ENCODE data around the gene NOX5.

The NOX5 gene

DNA sequence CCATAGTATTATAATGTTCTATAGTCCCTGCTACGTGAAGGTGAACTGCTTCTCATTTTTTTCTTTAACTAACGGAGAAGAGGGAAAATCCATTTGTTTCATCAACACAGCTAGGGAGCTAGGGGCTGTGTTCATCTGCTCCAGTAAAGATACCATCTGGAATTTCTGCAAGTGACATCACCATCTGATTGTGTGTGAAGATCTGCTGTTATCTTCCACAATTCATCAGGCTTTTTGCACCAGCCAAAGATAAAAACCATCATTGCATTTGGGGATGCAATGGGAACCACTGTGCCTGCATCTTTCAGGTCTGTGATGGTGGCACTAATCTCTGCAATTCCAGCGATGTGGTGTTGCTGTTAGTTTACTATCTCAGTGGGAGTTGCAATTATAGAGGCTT lies 35.5 kb upstream of the NOX5 start:
- no peak for DNase-seq (ENCODE audit: extremely low read depth, low read depth)
- TF ChIP-seq, protein P1, sequence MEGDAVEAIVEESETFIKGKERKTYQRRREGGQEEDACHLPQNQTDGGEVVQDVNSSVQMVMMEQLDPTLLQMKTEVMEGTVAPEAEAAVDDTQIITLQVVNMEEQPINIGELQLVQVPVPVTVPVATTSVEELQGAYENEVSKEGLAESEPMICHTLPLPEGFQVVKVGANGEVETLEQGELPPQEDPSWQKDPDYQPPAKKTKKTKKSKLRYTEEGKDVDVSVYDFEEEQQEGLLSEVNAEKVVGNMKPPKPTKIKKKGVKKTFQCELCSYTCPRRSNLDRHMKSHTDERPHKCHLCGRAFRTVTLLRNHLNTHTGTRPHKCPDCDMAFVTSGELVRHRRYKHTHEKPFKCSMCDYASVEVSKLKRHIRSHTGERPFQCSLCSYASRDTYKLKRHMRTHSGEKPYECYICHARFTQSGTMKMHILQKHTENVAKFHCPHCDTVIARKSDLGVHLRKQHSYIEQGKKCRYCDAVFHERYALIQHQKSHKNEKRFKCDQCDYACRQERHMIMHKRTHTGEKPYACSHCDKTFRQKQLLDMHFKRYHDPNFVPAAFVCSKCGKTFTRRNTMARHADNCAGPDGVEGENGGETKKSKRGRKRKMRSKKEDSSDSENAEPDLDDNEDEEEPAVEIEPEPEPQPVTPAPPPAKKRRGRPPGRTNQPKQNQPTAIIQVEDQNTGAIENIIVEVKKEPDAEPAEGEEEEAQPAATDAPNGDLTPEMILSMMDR (IDR thresholded peaks at IDR 0.05; ENCODE audit: low read depth, low read length), result no peak

DNA sequence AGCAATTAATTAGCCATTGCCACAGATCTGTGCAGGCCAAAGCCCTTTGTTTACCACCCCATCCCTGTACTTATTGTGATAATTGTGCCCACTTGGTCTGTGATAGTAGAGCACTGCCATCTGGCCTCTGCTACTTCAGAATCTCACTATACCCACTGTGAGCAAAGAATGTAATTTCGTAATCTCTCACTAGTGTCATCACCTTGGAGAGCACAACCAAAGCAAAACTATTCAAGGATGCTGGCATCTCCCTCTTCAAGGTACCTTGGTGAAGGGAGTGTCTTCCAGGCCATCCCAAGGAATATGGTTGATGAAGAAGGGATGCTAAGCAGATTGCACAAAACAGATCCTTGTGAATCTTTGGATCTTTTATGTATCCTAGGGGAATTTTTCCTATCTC lies 34.7 kb upstream of the NOX5 start:
- TF ChIP-seq, protein P1 (IDR thresholded peaks at IDR 0.05; ENCODE audit: low read depth, low read length), result no peak
- DNase-seq (ENCODE audit: extremely low read depth, low read depth), result no peak

DNA sequence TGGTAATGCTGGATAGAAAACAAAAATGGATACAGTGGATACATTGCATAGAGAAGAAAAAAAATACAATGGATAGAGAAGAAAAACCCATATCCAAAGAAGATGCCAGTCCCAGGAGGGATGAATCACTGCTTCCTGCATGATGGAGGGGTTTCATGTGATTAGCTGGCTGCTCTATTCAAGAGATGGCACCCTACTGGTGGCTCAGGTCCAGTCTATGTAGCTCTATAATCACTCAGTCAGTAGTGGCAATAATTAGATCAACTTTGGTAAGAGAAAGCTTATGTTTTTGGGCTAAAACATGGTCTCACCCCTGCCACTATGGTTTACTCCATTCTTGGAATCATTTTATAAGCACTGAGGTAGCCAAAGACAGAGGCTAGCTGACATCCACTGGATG lies 33.7 kb upstream of the NOX5 start:
- no peak for DNase-seq (ENCODE audit: extremely low read depth, low read depth)
- TF ChIP-seq, protein P1 (IDR thresholded peaks at IDR 0.05; ENCODE audit: low read depth, low read length), result no peak

DNA sequence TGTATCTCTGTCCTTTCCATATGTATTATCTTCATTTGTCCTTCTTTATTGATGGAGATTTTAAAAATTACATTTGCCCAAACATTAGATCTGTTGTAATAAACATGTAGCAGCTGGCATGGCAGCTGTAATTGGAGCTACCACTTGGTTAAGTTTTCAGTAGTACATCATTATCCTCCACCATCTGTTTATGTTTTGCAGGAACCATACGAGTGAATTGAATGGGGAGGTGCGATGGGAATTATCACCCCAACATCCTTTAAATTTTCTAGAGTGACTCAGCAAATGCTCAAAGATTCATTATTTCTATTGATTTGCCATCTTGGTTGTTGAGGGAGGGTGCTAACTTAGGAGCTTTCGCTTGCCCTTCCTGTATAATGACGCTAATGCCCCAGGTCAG lies 32.6 kb upstream of the NOX5 start:
- TF ChIP-seq, protein P1 (IDR thresholded peaks at IDR 0.05; ENCODE audit: low read depth, low read length), result no peak
- no peak for DNase-seq (ENCODE audit: extremely low read depth, low read depth)

DNA sequence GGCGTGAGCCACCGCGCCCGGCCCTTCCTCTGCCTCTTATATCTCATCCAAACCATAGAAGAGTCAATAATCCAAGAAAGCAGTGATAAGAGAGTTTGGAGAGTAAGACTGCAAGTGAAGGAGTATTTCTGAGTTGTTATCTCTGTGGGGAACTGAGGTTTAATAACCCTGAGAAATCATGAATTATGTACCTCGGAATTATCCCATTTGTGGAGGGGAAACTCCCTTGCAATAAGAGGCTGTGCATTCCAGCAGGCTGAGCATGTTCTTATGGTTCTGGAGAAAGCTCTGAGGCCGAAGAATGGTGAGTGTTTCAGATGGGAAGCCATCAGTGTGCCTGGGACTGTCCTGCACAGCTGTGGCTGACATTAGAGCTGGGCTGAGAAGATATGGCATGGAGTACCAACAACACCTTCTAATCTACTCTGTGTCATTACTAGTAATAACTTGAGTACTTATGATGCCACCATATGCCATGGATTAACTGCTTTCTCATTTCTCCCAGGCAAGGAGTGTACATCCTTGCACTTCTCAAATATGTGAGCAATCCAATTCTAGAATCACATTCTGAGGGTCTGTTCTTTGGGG lies 31.4 kb upstream of the NOX5 start:
- DNase-seq (ENCODE audit: extremely low read depth, low read depth), result no peak
- TF ChIP-seq, protein P1 (IDR thresholded peaks at IDR 0.05; ENCODE audit: low read depth, low read length), result no peak

DNA sequence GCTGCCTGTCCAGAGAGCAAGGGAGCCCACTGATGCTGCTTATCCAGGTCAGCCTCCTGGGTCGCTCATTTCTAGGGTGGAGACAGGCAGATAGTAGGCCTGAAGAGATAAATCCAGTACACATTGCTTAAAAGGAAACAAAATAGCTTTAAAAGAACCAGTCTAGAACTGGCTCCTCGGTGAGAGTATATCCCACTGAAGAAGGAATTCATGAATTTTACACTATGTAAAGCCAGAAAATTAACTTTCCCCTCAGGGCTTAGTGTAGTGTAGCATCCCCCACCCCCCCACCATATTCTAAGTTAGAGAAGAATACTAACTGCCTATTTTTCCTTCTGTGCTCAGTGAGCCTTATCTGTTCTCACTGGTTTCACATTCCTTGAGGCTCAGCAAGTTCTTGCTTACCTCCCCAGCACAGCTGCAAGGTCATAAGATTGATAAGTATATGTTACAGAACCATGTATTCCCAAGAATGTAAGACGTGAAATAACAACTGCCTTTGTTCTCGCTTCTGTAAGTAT lies 30.5 kb upstream of the NOX5 start:
- TF ChIP-seq, protein P1 (IDR thresholded peaks at IDR 0.05; ENCODE audit: low read depth, low read length), result no peak
- no peak for DNase-seq (ENCODE audit: extremely low read depth, low read depth)

DNA sequence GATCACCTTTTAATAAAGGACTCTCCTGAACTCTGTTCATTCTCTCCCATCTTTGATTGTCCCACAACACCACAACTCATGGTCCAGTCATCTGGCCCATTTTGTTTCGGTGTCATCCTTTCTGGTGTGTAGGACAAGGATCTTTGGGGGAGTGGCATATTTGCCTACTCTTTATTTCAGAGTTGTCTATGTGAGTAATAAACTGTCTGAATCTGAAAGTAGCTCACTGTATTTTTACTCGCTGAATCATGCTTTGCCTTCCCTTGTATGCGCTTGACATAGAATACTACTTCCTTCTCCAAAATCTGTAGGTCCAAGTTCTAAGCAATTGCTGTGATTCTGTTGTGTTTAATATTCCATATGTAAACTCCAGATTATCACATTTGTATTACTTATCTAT lies 29.9 kb upstream of the NOX5 start:
- no peak for DNase-seq (ENCODE audit: extremely low read depth, low read depth)
- TF ChIP-seq, protein P1 (IDR thresholded peaks at IDR 0.05; ENCODE audit: low read depth, low read length), result no peak

Data from AG09319 (cell line).